GM21619 (cell line): ENCODE measurements around the gene TXNDC16.

ENCODE experiments used
- ATAC-seq: cut with Tn5 transposase; IDR thresholded peaks from one replicate; pipeline ENCODE4 v1.9.1; 2021; ENCODE audit not compliant: unreplicated experiment

TXNDC16 gene

GRCh38 chr14:52395728-52396127 is 156.6 kb downstream of the TXNDC16 start:
- no peak for ATAC-seq

DNA sequence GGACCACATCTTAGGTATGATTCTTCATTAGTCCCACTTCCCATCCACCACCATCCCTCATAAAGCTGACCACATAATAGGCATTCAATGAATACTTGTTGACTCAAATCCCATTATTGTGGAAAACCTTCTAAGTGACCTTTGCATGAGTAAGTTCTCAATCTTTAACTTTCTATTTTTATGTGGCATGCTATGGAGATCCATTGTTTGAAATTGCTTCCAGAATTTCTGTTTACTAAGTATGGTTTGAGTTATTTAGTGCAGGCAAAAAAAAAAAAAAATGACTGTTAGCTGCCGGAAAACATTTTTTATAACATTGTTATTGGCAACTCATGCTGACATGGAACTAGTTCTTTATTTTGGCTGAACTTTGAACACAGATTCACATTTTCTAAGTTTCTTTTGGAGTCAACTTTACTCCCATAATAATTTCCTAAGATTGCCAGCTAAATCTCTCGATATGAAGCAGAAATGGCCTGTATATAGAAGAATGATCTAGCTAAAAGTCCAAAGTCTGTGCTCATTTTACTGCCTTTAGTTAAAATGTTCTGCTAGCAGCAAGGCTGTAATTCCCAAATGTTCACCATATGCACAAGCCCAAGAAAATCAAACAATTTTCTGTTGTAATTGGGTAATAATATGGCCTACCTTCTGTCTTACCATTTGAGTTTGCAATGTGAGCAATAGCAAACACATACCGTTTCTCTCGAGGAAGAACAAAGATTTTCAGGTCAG is 160.3 kb downstream of the TXNDC16 start:
- ATAC-seq: no peak
